Keratinocyte (primary cell): ENCODE results near the gene RAB5IF. TPM values are rescaled to one million over a fixed set of nuclear protein-coding genes. Genes with fewer than 3 reads are reported as not detected.

ENCODE experiments used
- DNase-seq: peaks from one replicate; pipeline ENCODE4 v3.0.0-alpha.2; 2011; ENCODE audit warnings: low read depth, missing footprints, low spot score
- FAIRE-seq: peaks from 2 replicates; lab custom pipeline; 2011; peaks lifted over from hg19 to GRCh38; lab: Jason Lieb, UNC
- H2AFZ ChIP-seq: 2 replicates; pipeline ENCODE4 v1.6.0; 2012; ENCODE audit warnings: low read length, control low read depth, inconsistent platforms; ENCODE audit not compliant: control insufficient read depth
- H3K27ac ChIP-seq: 2 replicates; pipeline ENCODE4 v1.5.1; 2011; ENCODE audit warnings: low read length; ENCODE audit not compliant: control insufficient read depth, insufficient read depth
- H3K27me3 ChIP-seq: 3 replicates; pipeline ENCODE4 v1.6.0; 2011; ENCODE audit warnings: low read length; ENCODE audit not compliant: control insufficient read depth, insufficient read depth; ENCODE audit errors: extremely low read depth
- H3K36me3 ChIP-seq, 2 experiments: 2 replicates in 1 of 2; 3 replicates in 1 of 2; pipeline ENCODE4 v1.5.1; 2011; ENCODE audit warnings: low read length in 2 of 2, mild to moderate bottlenecking in 1 of 2; ENCODE audit not compliant: control insufficient read depth in 2 of 2, insufficient read depth in 2 of 2; ENCODE audit errors: extremely low read depth in 1 of 2
- H3K4me1 ChIP-seq: 3 replicates; pipeline ENCODE4 v1.5.1; 2011; ENCODE audit warnings: low read length; ENCODE audit not compliant: control insufficient read depth, insufficient read depth; ENCODE audit errors: extremely low read depth
- H3K4me2 ChIP-seq: 3 replicates; pipeline ENCODE4 v1.6.0; 2011; ENCODE audit warnings: low read depth, low read length; ENCODE audit not compliant: control insufficient read depth, insufficient read depth; ENCODE audit errors: extremely low read depth
- H3K4me3 ChIP-seq, 3 experiments: fragments of 200-600 bp in 1 of 3; sonication (generic) in 1 of 3; 2 replicates in 2 of 3; 3 replicates in 1 of 3; pipeline ENCODE4 v1.5.1; 2011 to 2016; ENCODE audit warnings: low read length in 3 of 3, mild to moderate bottlenecking in 3 of 3, control low read depth in 2 of 3, inconsistent platforms in 1 of 3, low read depth in 1 of 3, mixed read lengths in 1 of 3, mixed run types in 1 of 3, moderate library complexity in 1 of 3; ENCODE audit not compliant: control insufficient read depth in 2 of 3, insufficient read depth in 2 of 3; ENCODE audit errors: extremely low read depth in 1 of 3
- H3K79me2 ChIP-seq: 2 replicates; pipeline ENCODE4 v1.6.0; 2012; ENCODE audit warnings: low read length; ENCODE audit not compliant: control insufficient read depth, insufficient read depth
- H3K9ac ChIP-seq: 3 replicates; pipeline ENCODE4 v1.6.0; 2011; ENCODE audit warnings: low read length; ENCODE audit not compliant: control insufficient read depth, insufficient read depth; ENCODE audit errors: extremely low read depth
- H3K9me1 ChIP-seq: 3 replicates; pipeline ENCODE4 v1.6.0; 2011; ENCODE audit warnings: low read length; ENCODE audit not compliant: control insufficient read depth, insufficient read depth; ENCODE audit errors: extremely low read depth
- H3K9me3 ChIP-seq: 2 replicates; pipeline ENCODE4 v1.5.1; 2012; ENCODE audit warnings: low read depth, low read length; ENCODE audit not compliant: control insufficient read depth
- H4K20me1 ChIP-seq: 3 replicates; pipeline ENCODE4 v1.6.0; 2011; ENCODE audit warnings: low read length; ENCODE audit not compliant: control insufficient read depth, insufficient read depth; ENCODE audit errors: extremely low read depth
- EZH2 ChIP-seq: IDR thresholded peaks from one replicate; pipeline ENCODE4 v1.6.1; 2012; ENCODE audit warnings: inconsistent platforms, mild to moderate bottlenecking, low read length, moderate library complexity
- dilution Hi-C: fragments of 300-500 bp; cut with MboI; formaldehyde crosslinking; loops from one replicate; pipeline ENCODE4 v1.7.0; 2020; ENCODE audit warnings: low sequenced_read_pairs; ENCODE audit not compliant: extremely low pct_ligation_motif_present
- polyA plus RNA-seq, 5 experiments: library from polyadenylated mRNA; depleted of rRNA in 3 of 5; stranded (reverse) in 3 of 5; stranded (forward) in 1 of 5; unstranded in 1 of 5; fragments of >200 nt; gene quantifications; 1 replicate in 1 of 5; 2 replicates in 3 of 5; 3 replicates in 1 of 5; pipeline versions ENCODE4 v1.2.1 to v1.2.3, GENCODE V29; 2011 to 2012; ENCODE audit warnings: missing spikeins in 2 of 5, low read depth in 1 of 5, low replicate concordance in 1 of 5
- TF ChIP-seq, protein P1 (sequence below), 3 experiments: IDR thresholded peaks in 1 of 3; conservative IDR thresholded peaks in 1 of 3; optimal IDR thresholded peaks in 1 of 3; 2 replicates in 2 of 3; 3 replicates in 1 of 3; pipeline versions ENCODE3 to v1.5.1; 2011; ENCODE audit warnings: low read length in 3 of 3, mild to moderate bottlenecking in 3 of 3, moderate library complexity in 2 of 3, control low read depth in 1 of 3, inconsistent platforms in 1 of 3; ENCODE audit not compliant: insufficient read depth in 2 of 3; ENCODE audit errors: extremely low read depth in 1 of 3

The RAB5IF gene
- polyA plus RNA-seq, 1 donor (not counting 4 experiments of a cell fraction or from before 2014, with no cell fraction given), result 188 TPM

DNA sequence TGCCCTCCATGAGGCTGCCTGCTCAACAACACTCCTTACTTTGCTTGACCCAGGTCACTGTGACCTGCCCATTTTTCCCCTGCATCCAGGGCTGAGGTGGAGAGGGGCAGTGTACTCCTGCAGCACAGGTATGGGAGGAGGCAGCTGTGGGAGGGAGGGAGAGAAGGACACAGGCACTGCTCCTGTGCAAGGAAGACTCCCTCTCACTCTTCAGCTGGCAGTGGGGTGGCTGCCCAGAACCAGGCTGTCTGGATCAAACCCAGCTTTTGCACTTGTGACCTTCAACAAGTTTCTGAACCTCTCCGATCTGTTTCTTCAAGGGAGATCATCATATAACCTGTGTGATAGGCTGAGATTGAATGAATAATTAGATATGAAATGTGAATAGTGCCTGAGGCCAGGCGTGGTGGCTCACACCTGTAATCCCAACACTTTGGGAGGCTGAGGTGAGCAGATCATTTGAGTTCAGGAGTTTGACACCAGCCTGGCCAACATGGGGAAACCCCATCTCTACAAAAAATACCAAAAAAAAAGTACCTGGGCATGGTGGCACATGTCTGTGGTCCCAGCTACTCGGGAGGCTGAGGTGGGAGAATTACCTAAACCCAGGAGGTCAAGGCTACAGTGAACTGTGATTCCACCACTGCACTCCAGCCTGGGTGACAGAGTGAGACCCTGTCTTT, 18.1 kb upstream of the RAB5IF start:
- no peaks in the 10 kb centered on the region for H3K27me3 ChIP-seq
- no peaks in the 10 kb centered on the region for H4K20me1 ChIP-seq
- DNase-seq (no peak), FAIRE-seq (no peak)
- H3K4me3 ChIP-seq, result no peak overlapping the region
- TF ChIP-seq, protein P1, sequence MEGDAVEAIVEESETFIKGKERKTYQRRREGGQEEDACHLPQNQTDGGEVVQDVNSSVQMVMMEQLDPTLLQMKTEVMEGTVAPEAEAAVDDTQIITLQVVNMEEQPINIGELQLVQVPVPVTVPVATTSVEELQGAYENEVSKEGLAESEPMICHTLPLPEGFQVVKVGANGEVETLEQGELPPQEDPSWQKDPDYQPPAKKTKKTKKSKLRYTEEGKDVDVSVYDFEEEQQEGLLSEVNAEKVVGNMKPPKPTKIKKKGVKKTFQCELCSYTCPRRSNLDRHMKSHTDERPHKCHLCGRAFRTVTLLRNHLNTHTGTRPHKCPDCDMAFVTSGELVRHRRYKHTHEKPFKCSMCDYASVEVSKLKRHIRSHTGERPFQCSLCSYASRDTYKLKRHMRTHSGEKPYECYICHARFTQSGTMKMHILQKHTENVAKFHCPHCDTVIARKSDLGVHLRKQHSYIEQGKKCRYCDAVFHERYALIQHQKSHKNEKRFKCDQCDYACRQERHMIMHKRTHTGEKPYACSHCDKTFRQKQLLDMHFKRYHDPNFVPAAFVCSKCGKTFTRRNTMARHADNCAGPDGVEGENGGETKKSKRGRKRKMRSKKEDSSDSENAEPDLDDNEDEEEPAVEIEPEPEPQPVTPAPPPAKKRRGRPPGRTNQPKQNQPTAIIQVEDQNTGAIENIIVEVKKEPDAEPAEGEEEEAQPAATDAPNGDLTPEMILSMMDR (optimal IDR thresholded peaks at IDR 0.05 in 1 of 3, IDR thresholded peaks at IDR 0.05 in 1 of 3, conservative IDR thresholded peaks at IDR 0.05 in 1 of 3; ENCODE audit: extremely low read depth in 1 of 3, insufficient read depth in 2 of 3, low read length in 3 of 3), result no peak
- no peak for TF ChIP-seq EZH2
- dilution Hi-C loops, result no loop called here
- H3K36me3 ChIP-seq, result peaks cover 0 to under 1% of the 10 kb centered on the region in 2 experiments
- peaks cover 25% of the 10 kb centered on the region for H3K4me1 ChIP-seq
- H3K9me1 ChIP-seq, result no peaks in the 10 kb centered on the region
- H3K9me3 ChIP-seq, result no peaks in the 10 kb centered on the region
- no peak overlapping the region for H3K9ac ChIP-seq
- H2AFZ ChIP-seq, result no peak overlapping the region
- no peak overlapping the region for H3K4me2 ChIP-seq
- no peaks in the 10 kb centered on the region for H3K79me2 ChIP-seq
- H3K27ac ChIP-seq, result no peak overlapping the region

DNA sequence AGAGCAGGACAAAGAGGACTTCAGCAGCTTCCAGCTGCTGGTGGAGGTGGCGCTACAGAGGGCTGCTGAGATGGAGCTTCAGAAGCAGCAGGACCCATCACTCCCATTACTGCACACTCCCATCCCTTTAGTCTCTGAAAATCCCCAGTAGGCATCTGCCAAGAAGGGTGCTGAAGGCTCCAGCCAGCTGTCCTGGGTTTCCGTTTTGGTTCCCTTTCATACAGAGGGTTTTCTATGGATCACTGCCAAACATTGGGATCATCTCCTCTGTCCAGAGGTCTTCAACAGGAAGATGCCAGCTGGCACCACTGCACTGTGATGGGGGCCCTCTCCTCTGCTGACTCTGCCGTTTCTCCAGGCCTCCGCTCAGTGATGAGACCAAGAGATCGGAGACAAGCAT, 14.3 kb upstream of the RAB5IF start:
- DNase-seq (no peak), FAIRE-seq (no peak)
- peaks cover 4% of the 10 kb centered on the region for H3K4me1 ChIP-seq
- no peak overlapping the region for H3K4me2 ChIP-seq
- peaks cover 0 to 2% of the 10 kb centered on the region in 2 experiments for H3K36me3 ChIP-seq
- H4K20me1 ChIP-seq, result no peaks in the 10 kb centered on the region
- H3K27me3 ChIP-seq, result no peaks in the 10 kb centered on the region
- dilution Hi-C loops, result no loop called here
- H3K27ac ChIP-seq, result no peak overlapping the region
- H3K4me3 ChIP-seq, result no peak overlapping the region
- no peak overlapping the region for H2AFZ ChIP-seq
- TF ChIP-seq, protein P1 (optimal IDR thresholded peaks at IDR 0.05 in 1 of 3, IDR thresholded peaks at IDR 0.05 in 1 of 3, conservative IDR thresholded peaks at IDR 0.05 in 1 of 3; ENCODE audit: extremely low read depth in 1 of 3, insufficient read depth in 2 of 3, low read length in 3 of 3), result no peak
- no peak for TF ChIP-seq EZH2
- H3K9me3 ChIP-seq, result no peaks in the 10 kb centered on the region
- no peak overlapping the region for H3K9ac ChIP-seq
- no peaks in the 10 kb centered on the region for H3K9me1 ChIP-seq
- H3K79me2 ChIP-seq, result no peaks in the 10 kb centered on the region
